IPS DF 4.7 (cell line): ENCODE data around the gene NDUFAF2.
"Not testable (repeated sequence)": the region's sequence is repeated elsewhere in the genome, so short reads cannot be mapped to it uniquely, and the experiment has no call there.

Experiments
- DNase-seq: peaks from one replicate; pipeline ENCODE4 v3.0.0-alpha.2; 2013; ENCODE audit warnings: low spot score; ENCODE audit errors: extremely low read depth

The NDUFAF2 gene

DNA sequence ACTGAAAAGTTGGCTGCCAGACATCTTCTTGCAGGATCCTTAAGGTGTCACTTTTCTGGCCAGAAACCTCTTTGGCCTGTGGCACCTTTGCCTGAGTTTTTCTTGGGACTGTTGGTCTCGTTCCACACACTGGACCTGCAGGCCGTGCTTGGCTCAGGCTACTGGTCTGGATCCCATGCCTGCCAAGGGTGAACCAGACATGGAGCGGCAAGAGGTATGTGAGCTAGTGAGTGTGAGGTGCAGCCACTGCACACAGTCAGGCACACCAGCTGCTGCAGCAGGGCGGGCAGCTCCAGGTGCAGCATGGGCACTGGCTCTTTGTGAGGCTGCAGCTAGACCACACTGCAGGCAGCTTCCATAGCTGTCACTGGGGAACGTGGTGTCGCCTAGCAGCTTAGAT lies 47.9 kb downstream of the NDUFAF2 start:
- DNase-seq = no peak

DNA sequence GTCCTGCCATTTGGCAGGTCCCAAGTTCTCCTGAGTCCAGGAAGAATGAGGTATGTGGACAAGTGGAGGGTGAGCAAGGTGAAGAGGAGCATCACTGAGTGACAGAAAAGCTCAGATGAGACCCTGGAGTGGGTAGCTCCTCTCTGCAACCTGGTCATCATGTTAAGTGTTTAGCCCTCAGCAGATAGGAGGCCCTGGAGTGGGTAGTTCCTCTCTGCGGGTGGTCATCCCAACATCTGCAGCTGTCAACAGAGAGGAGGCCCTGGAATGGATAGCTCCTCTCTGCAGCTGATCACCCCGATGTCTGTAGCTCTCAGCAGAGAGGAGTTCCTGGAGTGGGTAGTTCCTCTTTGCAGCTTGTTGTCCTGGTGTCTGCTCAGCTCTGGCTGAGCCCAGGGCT lies 48.4 kb downstream of the NDUFAF2 start:
- DNase-seq = no peak

DNA sequence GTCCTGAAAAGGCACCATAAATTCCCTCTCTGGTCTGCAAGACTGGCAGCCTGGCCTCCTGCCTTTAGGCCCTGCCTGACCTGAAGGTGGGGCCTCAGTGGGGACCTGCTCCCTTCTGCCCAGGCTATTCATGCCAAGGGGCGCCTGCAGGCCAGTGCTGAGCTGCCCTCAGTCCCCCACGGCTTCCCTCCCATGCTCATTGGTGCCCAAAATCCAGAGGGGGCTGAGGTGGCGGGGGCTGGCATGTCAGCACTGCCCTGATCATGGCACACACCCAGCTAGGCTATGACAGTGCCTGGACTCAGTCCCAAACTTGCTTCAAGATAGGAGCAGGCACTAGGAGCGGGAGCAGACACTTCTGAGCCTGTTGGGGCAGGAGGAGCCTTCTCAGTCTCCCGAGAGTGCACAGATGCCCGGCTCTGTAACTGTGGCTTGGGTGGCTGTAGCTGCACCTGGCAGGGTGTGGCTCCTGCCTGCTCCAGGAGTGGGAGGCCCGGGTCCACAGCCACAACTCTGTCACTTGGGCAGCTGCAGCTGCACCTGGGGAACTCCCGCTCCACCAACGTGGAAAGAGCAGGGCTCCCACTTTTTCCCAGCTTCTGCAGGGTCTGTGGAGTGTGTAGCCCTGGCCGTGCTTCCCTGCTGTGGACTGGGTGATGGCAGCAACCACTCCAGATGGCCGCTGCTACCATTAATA lies 49.0 kb downstream of the NDUFAF2 start:
- no peak for DNase-seq

DNA sequence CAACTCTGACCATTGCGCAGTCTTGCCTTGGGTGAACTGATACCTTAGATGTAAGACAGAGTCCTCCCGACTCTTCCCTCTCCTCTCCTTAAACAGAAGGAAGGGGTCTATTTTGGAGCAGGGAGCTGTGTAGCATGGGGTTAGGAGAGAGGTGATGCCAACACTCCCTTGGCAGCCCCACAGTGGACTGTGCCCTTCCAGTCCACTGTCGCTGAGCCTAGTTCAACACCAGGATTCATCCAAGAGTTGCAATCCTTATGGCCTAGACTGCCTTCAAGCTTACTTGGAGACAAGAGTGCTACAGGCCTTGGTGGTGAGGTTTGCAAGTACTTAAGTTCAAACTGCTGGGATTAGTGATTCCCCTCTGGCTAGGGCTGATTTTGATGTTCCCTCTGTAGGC lies 51.4 kb downstream of the NDUFAF2 start:
- DNase-seq = no peak

DNA sequence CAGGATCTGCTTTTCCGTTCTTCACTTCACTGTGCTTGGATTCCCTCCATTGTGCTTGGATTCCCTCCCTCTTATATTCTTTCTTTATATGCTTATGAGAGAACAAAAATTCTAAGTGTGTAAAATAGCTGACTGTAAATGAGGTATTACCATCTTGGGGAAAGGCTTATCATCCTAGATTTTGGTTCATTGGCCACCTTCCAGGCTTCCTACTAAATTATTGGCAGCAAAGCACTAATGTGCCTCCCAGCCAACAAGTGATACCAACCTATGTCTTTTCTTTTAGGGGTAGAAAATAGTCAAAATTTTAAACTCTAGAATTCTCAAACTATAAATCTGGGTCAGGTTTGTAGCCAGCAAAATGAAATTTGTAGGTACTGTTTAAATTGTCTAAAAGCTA lies 52.7 kb downstream of the NDUFAF2 start:
- DNase-seq = no peak

DNA sequence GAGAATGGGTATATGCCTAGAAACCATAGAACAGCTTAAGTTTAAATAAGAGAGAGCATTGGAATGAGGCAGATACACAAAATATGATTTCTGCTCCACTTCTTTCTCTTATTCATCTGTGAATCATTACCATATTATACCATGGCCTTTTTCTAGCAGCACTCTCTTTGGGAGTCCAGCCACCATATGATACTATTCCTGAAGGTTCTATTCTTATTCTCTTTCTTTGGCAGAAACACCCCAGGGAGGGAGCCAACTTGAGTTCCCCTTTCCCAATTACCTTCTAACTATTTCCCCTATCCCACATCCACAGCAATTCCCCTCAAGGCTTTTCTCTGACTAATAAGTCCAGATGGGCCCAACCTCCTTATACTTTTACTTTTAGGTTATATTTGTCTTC lies 55.9 kb downstream of the NDUFAF2 start:
- DNase-seq = no peak

DNA sequence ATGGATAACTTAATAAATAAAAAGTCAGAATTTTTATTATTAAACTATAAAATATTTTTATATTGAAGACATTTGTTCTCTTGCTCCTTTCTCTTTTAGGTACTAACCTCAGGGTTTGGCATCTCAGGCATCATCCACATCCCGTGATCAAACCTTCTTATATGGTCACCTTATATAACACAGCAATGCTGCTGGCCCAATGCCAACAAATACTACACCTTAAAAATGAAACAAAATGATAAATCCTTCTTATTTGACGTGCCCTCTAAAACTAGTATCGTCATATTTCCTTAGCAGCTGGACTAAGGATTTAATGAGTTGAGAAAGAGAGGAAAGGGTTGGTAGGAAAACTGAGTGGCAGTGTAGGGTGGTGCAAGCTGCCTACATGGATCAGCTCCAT lies 56.6 kb downstream of the NDUFAF2 start:
- DNase-seq = no peak

DNA sequence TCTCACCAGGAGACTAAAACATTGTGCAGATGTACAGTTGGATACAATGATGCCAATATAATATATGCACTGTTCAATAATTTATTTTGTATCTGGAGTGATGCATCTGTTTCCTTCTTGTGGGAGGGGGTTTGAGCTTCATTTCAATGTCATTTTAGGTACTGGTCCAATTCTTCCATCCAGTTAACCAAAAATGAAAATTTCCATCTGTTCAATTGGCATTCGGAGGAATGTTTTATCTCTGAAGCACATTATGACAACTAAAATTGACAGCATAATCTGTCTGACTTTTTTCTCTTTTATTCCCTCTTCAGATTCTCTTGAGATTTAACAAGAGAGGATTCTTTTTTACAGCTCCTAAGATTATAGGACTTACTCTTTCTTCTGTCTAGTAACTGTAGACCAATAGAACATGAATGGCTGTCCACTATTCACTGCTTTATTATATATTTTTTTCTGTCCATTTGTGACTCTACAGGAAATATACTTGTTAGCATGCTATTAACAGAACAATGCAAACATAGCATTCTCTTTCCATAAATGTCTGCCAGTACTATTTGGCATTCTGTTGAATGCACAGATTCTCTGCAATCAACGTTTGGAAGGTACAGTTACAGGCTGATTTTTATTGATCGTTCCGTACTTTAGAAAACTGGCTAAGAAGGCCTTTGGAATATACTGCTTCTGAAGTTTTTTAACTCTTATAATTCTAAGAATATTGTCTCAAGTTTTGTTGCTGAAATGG lies 57.8 kb downstream of the NDUFAF2 start:
- no peak for DNase-seq

DNA sequence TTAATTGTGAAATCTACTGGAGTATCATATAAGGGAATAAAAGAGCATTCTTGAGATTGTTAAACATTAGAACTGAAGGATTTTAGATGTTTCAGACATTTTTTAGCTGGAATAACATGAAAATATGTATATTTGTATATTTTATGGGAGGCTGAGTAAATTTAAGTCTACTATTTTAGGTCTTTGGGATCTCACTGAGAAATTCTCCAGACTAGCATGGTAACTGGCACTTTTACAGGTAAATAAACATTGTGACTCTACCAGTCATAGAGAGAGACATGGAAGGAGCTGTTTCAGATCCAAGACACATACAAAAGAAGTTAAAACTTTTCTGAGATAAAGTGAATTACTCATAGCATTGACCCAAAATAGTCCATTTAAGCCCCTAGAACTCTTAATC lies 59.4 kb downstream of the NDUFAF2 start:
- no peak for DNase-seq

DNA sequence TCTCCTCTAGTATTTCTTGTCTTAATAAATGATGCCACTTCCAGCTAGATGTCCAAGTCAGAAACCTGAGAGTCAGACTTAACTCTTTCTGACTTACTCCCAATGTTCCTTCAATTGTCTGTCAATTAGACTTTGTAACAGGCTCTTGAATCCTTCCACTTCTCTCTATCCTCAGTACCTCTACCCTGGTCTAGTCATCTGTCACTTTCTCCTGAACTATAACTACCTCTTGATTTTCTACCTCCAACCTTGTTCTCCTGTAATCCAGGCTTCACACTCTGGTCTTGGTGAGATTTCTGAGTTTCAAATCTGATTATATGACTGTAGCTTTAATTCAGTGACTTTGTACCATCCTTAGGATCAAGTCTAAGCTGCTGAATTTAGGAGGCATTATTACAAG lies 64.9 kb downstream of the NDUFAF2 start:
- DNase-seq = no peak

DNA sequence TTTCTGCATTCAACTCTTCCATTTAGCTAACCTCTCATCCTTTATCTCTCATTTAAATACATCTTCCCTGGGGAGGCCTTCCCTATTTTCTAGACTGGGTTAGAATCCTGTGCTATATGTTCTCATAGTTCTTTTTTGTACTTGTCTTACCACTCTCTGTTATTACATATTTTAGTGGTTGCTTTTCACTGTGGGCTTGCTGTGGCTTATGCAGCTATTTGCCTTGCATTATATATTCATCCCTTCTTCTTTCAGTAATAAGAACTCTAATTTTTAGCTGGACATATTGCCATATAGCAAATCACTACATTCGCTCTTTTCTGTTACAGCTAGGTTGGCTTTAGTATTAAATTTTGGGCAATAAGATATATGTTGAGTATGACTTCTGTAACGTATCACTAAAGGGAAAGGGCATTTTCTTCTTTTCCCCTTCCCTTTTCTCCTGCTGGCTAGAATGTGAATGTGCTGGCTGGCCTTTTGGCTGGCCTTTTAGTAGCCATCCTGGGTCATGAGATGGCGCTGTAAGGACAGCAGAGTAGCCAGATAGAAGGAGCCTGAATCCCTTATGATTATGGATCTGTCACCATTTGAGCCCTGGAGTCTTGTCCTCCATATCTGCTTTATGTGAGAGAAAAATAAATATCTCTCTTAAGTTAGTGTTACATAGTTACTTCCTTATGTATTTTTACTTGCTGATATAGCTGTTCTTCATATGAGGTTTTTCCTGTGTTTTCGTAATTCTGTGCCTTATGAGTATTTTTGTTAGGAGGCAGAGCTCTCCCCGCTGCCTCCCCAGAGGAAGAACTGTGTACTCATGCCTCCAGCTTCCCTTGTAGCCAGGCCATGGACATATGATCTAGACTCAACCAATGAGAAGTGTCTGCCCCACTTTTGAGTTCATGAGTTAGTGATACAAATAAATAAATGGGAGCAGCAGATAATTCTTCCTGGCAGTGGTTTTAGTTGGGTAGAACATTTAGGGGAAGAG lies 65.8 kb downstream of the NDUFAF2 start:
- peak; percentile 22 for DNase-seq

DNA sequence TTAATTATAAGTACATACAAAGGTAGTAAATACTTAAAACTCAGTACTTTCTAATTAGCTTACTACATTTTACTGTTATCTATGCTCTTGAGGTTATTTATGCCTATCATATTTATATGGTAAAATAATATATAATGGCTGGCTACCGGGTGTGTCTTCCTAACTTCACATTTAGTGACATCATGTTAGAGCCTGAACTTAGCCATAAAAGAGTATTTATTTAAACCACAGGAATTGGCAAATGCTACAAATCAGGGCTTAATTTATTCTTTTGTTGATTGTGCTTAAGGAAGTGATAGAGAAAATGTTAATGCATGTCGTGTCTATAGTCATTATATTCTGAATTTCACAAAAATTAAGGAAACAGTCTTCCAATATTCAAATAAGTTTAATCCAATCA lies 73.1 kb downstream of the NDUFAF2 start:
- DNase-seq = no peak

DNA sequence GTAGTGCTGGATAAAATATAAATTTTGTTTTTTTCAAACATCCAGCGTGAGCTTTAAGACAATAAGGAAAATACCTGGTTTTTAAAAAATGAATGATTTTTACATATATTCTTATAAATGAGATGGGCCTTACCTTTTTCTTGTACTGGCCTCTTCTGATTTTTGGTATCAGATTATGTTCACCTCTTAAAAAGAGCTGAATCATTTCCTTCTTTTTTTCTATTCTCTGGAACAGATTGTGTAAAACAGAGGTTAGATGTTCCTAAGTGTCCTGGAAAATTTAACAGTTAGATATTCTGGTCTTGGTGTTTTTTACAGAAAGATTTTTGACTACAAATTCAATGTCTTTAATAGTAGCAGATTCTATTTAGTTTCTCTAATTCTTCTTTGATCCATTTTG lies 74.6 kb downstream of the NDUFAF2 start:
- DNase-seq = no peak

DNA sequence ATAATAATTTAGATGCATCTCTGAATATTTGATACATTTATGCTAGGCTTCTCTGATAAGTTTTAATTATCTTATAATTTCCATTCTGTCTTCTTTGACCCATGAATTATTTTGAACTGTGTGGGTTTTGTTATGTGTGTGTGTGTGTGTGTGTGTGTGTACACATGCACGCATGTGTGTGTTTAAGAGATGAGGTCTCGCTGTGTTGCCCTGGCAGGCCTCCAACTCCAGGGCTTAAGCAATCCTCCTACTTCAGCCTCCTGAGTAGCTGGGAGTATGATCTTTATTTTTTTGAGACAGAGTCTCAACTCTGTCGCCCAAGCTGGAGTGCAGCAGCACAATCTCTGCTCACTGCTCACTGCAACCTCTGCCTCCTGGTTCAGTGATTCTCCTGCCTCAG lies 75.4 kb downstream of the NDUFAF2 start:
- no peak for DNase-seq

DNA sequence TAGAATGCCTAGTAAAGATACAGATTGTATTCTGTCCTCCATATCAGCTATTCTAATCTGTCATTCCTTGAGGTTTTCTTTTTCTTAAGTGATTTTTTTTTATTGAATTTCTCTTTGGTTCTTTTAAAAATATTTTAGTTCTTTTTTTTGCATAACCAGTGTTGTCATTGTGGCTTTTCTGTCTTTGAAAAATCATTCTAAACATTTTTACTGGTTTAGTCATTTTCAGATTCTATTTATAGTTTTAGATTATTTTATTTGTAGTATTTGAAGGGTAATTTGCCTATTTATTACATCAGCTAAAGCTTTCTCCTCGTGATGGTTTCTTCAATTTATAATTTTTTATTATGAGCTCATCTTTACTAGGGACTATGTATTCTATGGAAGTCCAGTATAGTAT lies 78.1 kb downstream of the NDUFAF2 start:
- DNase-seq = no peak

DNA sequence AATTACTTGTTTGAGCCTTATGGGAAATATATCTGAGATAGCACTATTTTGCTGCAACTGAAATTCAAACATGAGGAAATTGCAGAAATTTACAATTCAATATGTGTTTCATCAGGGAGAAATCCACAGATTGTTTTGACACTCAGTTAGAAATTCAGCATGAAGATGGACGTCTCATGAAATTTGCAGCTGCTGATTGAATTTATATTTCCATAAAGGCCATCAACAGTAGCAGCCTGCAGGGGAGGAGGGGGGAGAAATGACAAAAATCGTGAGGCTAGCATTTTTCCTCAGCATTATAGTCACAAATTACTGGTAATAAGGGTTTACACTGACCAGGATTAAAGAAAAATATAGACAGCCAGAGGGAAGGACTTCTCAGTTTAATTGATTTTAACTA lies 81.0 kb downstream of the NDUFAF2 start:
- DNase-seq = no peak

DNA sequence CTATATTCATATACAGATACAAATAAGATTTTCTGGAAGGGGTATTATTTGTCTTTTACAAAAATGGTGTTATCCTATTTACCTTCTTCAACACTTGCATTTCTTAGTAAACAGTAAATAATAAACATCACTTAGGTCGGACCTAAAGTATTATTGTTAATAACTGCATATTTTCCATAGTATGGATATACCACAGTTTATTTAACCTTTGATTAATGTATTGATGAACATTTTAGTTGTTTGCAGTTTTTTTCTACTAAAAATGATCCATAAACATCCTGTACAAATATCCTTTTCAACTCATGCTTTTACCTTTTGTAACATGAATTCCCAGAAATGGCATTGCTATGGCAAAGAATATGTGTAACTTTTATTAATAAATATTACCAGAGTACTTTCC lies 83.4 kb downstream of the NDUFAF2 start:
- DNase-seq = no peak

DNA sequence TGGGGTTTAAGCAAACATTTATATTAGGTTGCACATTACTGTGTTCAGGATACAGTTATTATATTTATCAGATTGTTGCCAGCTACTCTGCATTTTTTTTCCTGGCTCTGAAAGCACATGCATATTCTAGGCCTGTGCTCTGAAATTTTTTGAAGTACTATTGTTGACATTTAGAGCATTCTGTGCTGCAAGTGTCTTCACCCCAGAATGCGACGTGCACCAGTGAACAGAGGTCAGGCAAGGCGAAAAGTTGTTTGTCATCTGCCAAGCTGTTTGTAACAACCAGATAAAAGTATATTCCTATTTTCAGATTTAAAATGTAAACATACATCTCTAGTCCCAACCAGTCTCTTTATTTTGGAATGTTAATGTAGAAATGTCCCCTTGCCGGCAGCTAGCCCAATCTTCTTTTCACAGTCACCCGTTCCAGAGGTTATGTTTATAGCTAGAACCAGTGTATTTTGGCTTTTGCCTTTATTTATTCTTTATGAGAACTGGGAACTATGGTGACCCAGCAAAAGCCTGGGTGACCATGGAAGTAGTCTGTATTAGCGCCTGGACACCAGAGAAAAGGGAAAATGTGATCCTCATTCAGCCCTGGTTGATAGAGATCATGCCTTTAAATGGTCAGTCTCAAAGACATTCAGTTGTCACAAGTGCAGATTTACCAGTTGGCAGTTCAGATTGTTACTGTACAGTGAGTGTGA lies 84.6 kb downstream of the NDUFAF2 start:
- DNase-seq = no peak

DNA sequence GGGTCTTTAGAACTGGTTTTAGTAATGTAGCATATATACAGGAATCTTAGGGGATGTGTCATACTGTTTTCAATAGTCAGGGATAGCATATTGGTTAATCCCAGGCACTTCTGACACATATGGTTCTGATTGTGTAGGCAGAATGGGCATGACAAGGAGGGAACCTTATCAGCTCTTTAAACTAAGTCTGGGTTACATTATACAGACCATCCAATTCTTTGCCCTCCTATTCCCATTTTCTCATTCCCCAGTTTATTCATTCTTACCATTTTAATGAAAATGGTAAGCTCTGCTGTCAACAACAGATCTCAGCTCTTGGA lies 85.1 kb downstream of the NDUFAF2 start:
- DNase-seq = no peak

DNA sequence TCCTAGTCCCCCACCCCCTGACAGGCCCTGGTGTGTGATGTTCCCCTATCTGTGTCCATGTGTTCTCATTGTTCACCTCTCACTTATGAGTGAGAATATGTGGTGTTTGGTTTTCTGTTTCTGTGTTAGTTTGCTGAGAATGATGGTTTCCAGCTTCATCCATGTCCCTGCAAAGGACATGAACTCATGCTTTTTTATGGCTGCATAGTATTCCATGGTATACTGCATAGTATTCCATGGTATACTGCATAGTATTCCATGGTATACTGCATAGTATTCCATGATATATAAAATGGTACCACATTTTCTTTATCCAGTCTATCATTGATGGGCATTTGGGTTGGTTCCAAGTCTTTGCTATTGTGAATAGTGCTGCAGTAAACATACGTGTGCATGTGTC lies 86.3 kb downstream of the NDUFAF2 start:
- not testable (repeated sequence) for DNase-seq

DNA sequence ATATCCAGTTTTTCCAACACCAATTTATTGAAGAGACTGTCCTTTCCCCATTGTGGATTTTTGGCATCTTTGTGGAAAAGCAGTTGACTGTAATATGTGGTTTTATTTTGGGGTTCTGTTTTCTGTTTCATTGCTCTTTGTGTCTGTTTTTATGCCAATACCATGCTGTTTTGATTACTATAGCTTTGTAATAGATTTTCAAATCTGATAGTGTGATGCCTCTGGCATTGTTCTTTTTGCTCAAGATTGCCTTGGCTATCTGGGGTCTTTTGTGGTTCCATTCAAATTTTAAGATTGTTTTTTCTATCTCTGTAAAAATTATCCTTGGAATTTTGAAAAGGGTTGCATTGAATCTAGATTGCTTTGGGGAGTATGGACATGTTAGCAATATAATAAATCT lies 99.5 kb downstream of the NDUFAF2 start:
- no peak for DNase-seq

DNA sequence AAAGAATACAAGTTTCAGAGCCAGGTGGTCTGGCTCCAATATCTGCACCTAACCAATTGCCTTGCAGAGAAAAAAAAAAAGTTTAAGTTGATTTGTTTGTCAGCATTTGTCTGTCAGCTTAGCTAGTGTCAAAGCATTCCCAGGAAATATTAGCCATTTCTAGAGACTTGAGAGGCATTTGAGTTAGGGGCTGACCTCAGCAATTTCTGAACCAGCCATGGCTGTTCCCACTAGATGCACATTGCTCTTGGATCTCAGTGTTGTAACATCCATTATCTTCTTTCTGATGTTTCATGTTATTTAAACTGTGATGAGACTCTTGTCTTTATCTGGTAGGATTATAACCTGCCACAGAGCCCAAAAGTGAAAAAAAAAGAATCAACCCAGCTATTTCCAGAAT lies 102.3 kb downstream of the NDUFAF2 start:
- no peak for DNase-seq
